Hair follicular keratinocyte (primary cell): ENCODE results near the gene OR6C70. TPM values are rescaled to one million over a fixed set of nuclear protein-coding genes. Genes with fewer than 3 reads are reported as not detected.

Experiments used
- total RNA-seq: library from RNA; depleted of rRNA; stranded (reverse); fragments of >200 nt; gene quantifications from 2 replicates; pipeline ENCODE4 v1.2.3, GENCODE V29; 2015

The OR6C70 gene
- total RNA-seq: not detected in 2 replicates

GRCh38 chr12:55470088-55470829 is at the start of gene OR6C70:
TSS of gene OR6C70 (minus strand) at chr12:55470138. CDS start at chr12:55470138, 0 bp downstream.

GRCh38 chr12:55492078-55492477 is 22.1 kb upstream of the OR6C70 start, which contains the start of gene OR6C68:
TSS of gene OR6C68 (plus strand) at chr12:55492378. CDS start at chr12:55492378, 0 bp downstream.

GRCh38 chr12:55443776-55444175 is 26.2 kb downstream of the OR6C70 start, which contains the start of gene OR6C2:
TSS of gene OR6C2 (plus strand) at chr12:55444076. CDS start at chr12:55452214, 8,138 bp downstream.

DNA sequence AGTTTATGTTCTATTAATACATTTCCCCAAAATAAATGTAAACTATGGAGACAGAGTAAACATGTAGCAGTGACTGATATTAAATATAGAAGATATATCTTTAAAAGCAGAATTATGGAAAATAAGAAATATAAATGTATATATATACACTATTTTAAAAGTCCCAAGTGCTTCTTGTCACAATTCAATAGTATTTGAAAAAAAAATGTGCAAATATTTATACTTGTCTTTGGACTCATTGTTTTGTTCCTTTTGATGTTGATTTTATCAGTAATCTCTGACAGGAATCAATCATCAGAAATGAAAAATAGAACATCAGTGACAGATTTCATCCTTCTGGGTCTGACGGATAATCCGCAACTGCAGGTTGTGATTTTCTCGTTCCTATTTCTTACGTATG is 44.0 kb downstream of the OR6C70 start, which contains the start of gene OR6C76:
OR6C76 (plus strand) TSS at position 301 of the 400 bp plus-strand sequence; CDS start at position 301, 0 bp downstream.

Other genes with a start within 250 kb of the OR6C70 start
- not detected in 2 replicates for gene OR10A7, start 249.1 kb downstream of the OR6C70 start, total RNA-seq
- gene OR6C74, start 225.5 kb downstream of the OR6C70 start, total RNA-seq: not detected in 2 replicates
- gene OR6C6, start 173.6 kb downstream of the OR6C70 start, total RNA-seq: not detected in 2 replicates
- gene OR6C1, start 155.8 kb downstream of the OR6C70 start, total RNA-seq: not detected in 2 replicates
- gene OR6C3, start 139.4 kb downstream of the OR6C70 start, total RNA-seq: not detected in 2 replicates
- gene OR6C75, start 107.2 kb downstream of the OR6C70 start, total RNA-seq: not detected in 2 replicates
- not detected in 2 replicates for gene OR6C65, start 69.6 kb downstream of the OR6C70 start, total RNA-seq
- not detected in 2 replicates for gene OR6C76, start 43.9 kb downstream of the OR6C70 start, total RNA-seq
- gene OR6C2, start 26.1 kb downstream of the OR6C70 start, total RNA-seq: not detected in 2 replicates
- gene OR6C68, start 22.2 kb upstream of the OR6C70 start, total RNA-seq: not detected in 2 replicates
- gene OR6C4, start 79.5 kb upstream of the OR6C70 start, total RNA-seq: not detected in 2 replicates
- not detected in 2 replicates for gene OR2AP1, start 102.3 kb upstream of the OR6C70 start, total RNA-seq
- not detected in 2 replicates for gene OR10P1, start 166.8 kb upstream of the OR6C70 start, total RNA-seq
- 0.08 TPM in 2 replicates for gene ITGA7, start 237.8 kb upstream of the OR6C70 start, total RNA-seq
- gene BLOC1S1, start 245.9 kb upstream of the OR6C70 start, total RNA-seq: 88.8 and 102 TPM in 2 replicates